Measurements from ENCODE around the gene DLG2. TPM values are rescaled to one million over a fixed set of nuclear protein-coding genes. Genes with fewer than 3 reads are reported as not detected.

The DLG2 gene
- total RNA-seq, 1 experiment from 2014 or later, result 17.5 TPM

- TF ChIP-seq ZBTB43 (CRISPR knock-in tag; IDR thresholded peaks at IDR 0.05) (no peak), ZNF317 (CRISPR knock-in tag; IDR thresholded peaks at IDR 0.05; ENCODE audit: borderline replicate concordance, low read depth) (no peak), ERG (CRISPR knock-in tag; IDR thresholded peaks at IDR 0.05) (no peak), IRF1 (CRISPR knock-in tag; IDR thresholded peaks at IDR 0.05) (no peak)
Observed at GRCh38 chr11:83537131-83537610, 2090.0 kb downstream of the DLG2 start (continued).

- POLR2A ChIA-PET, result no interaction called here
- Mint-ChIP-seq H3K27me3 (ENCODE audit: low read depth) (no peaks in the 10 kb centered on the region), H3K4me1 (no peaks in the 10 kb centered on the region), H3K27ac (no peak overlapping the region), H3K36me3 (no peaks in the 10 kb centered on the region), H3K4me3 (no peak overlapping the region), H3K9me3 (0 out of 2 replicates have a peak, but pooled peaks cover 6% of the 10 kb centered on the region)
- CTCF ChIA-PET, result interaction anchor here (1.6 kb wide), 1 partner anchor 240 kb away, joined by 5 read pairs; no protein-coding TSS in a partner anchor
- ATAC-seq (no peak), DNase-seq (ENCODE audit: low spot score) (no peak)
- TF ChIP-seq NR1H2 (CRISPR knock-in tag; IDR thresholded peaks at IDR 0.05) (no peak), ZNF396 (CRISPR knock-in tag; IDR thresholded peaks at IDR 0.05; ENCODE audit: borderline replicate concordance) (no peak), MYBL2 (CRISPR knock-in tag; IDR thresholded peaks at IDR 0.05) (no peak), FOXK1 (CRISPR knock-in tag; IDR thresholded peaks at IDR 0.05) (no peak), SP1 (CRISPR knock-in tag; conservative IDR thresholded peaks at IDR 0.05) (no peak), MXD4 (CRISPR knock-in tag; IDR thresholded peaks at IDR 0.05; ENCODE audit: borderline replicate concordance) (no peak), ZNF121 (CRISPR knock-in tag; IDR thresholded peaks at IDR 0.05) (no peak), ATF6 (CRISPR knock-in tag; IDR thresholded peaks at IDR 0.05) (no peak), PREB (CRISPR knock-in tag; IDR thresholded peaks at IDR 0.05; ENCODE audit: borderline replicate concordance) (no peak), ZMAT4 (CRISPR knock-in tag; IDR thresholded peaks at IDR 0.05) (no peak), ZNF138 (CRISPR knock-in tag; conservative IDR thresholded peaks at IDR 0.05) (no peak), ZNF281 (CRISPR knock-in tag; IDR thresholded peaks at IDR 0.05) (no peak), IRF2 (CRISPR knock-in tag; IDR thresholded peaks at IDR 0.05; ENCODE audit: borderline replicate concordance, low read depth) (no peak), MAX (CRISPR knock-in tag; IDR thresholded peaks at IDR 0.05) (no peak), KAT7 (CRISPR knock-in tag; IDR thresholded peaks at IDR 0.05; ENCODE audit: borderline replicate concordance) (no peak), RELA (CRISPR knock-in tag; IDR thresholded peaks at IDR 0.05; ENCODE audit: borderline replicate concordance) (no peak), ATF3 (CRISPR knock-in tag; conservative IDR thresholded peaks at IDR 0.05) (no peak)
Observed at GRCh38 chr11:83533166-83533565, 2094.0 kb downstream of the DLG2 start.

Measured in WTC11 (cell line).